IMR-90 (cell line): Measurements from ENCODE around the gene TK1. TPM values are rescaled to one million over a fixed set of nuclear protein-coding genes. Genes with fewer than 3 reads are reported as not detected.

Source experiments
- ATAC-seq: fragments of 200-7000 bp; cut with Tn5 transposase; 2 replicates; pipeline ENCODE4 v1.9.1; 2020; ENCODE audit warnings: low read depth, mild to moderate bottlenecking, moderate library complexity
- BruUV-seq: library from RNA; stranded (reverse); fragments of 400-500 nt; replicated peaks from 2 replicates; lab custom pipeline; 2021; lab: Mats Ljungman, UMichigan
- CTCF ChIA-PET: fragments of 300-600 bp; formaldehyde crosslinking; extraction: SDS; loops from one replicate; lab custom pipeline; 2021; ENCODE audit warnings: antibody characterized with exemption; lab: Yijun Ruan, JAX
- POLR2A ChIA-PET: fragments of 300-600 bp; sonication (Branson Sonifier 250); formaldehyde crosslinking; loops from one replicate; lab custom pipeline; 2022; ENCODE audit warnings: antibody characterized with exemption; ENCODE audit not compliant: unreplicated experiment; lab: Charles Lee
- DNase-seq: peaks from one replicate; pipeline ENCODE4 v3.0.0; 2013
- H2AFZ ChIP-seq: replicated peaks from 2 replicates; pipeline ENCODE3; 2013; ENCODE audit warnings: low read length, mild to moderate bottlenecking; ENCODE audit not compliant: poor library complexity
- H2AK5ac ChIP-seq: 2 replicates; pipeline ENCODE4 v1.6.1; 2013; ENCODE audit warnings: low read depth, low read length, inconsistent platforms
- H2AK9ac ChIP-seq: replicated peaks from 2 replicates; pipeline ENCODE3; 2013; ENCODE audit warnings: mild to moderate bottlenecking, low read depth, low read length, moderate library complexity; ENCODE audit not compliant: poor library complexity
- H2BK120ac ChIP-seq: 2 replicates; pipeline ENCODE4 v1.6.1; 2013; ENCODE audit warnings: low read depth, low read length, inconsistent platforms
- H2BK15ac ChIP-seq: 3 replicates; pipeline ENCODE4 v1.6.1; 2013; ENCODE audit warnings: low read depth, low read length, inconsistent platforms
- H2BK20ac ChIP-seq: 2 replicates; pipeline ENCODE4 v1.6.1; 2013; ENCODE audit warnings: low read depth, mild to moderate bottlenecking, inconsistent platforms, low read length, moderate library complexity
- H2BK5ac ChIP-seq: 2 replicates; pipeline ENCODE4 v1.6.1; 2013; ENCODE audit warnings: mild to moderate bottlenecking, low read depth, low read length, inconsistent platforms; ENCODE audit not compliant: poor library complexity, severe bottlenecking
- H3K14ac ChIP-seq: replicated peaks from 2 replicates; pipeline ENCODE4 v1.6.1; 2013; ENCODE audit warnings: low read depth, low read length, inconsistent platforms
- H3K18ac ChIP-seq: 2 replicates; pipeline ENCODE4 v1.6.1; 2013; ENCODE audit warnings: low read depth, low read length, control low read depth
- H3K23ac ChIP-seq: 2 replicates; pipeline ENCODE4 v1.6.1; 2013; ENCODE audit warnings: low read depth, low read length, inconsistent platforms
- H3K27ac ChIP-seq: 2 replicates; pipeline ENCODE4 v1.5.1; 2013; ENCODE audit warnings: mild to moderate bottlenecking, control low read depth, low read length; ENCODE audit not compliant: insufficient read depth
- H3K27me3 ChIP-seq: 2 replicates; pipeline ENCODE4 v1.6.1; 2013; ENCODE audit warnings: low read length; ENCODE audit not compliant: control insufficient read depth, insufficient read depth
- H3K36me3 ChIP-seq: 2 replicates; pipeline ENCODE4 v1.6.1; 2013; ENCODE audit warnings: low read length, mixed read lengths; ENCODE audit not compliant: control insufficient read depth, insufficient read depth
- H3K4ac ChIP-seq: 2 replicates; pipeline ENCODE4 v1.6.1; 2013; ENCODE audit warnings: low read depth, low read length, inconsistent platforms
- H3K4me1 ChIP-seq: 2 replicates; pipeline ENCODE4 v1.6.1; 2013; ENCODE audit warnings: low read length, mixed read lengths; ENCODE audit not compliant: control insufficient read depth, insufficient read depth
- H3K4me2 ChIP-seq: 2 replicates; pipeline ENCODE4 v1.6.1; 2013; ENCODE audit warnings: low read depth, mild to moderate bottlenecking, control low read depth, low read length, moderate library complexity
- H3K4me3 ChIP-seq: 2 replicates; pipeline ENCODE4 v1.5.1; 2013; ENCODE audit warnings: low read depth, mild to moderate bottlenecking, control low read depth, low read length, moderate library complexity; ENCODE audit not compliant: insufficient read depth
- H3K56ac ChIP-seq: 2 replicates; pipeline ENCODE4 v1.6.1; 2013; ENCODE audit warnings: low read length, inconsistent platforms; ENCODE audit not compliant: insufficient read depth; ENCODE audit errors: extremely low read depth
- H3K79me1 ChIP-seq, 2 experiments: 2 replicates each; pipeline ENCODE4 v1.6.1; 2013; ENCODE audit warnings: low read length in 2 of 2, inconsistent platforms in 1 of 2, low read depth in 1 of 2
- H3K9ac ChIP-seq: 2 replicates; pipeline ENCODE4 v1.6.1; 2013; ENCODE audit warnings: low read depth, low read length, control low read depth
- H3K9me1 ChIP-seq: 2 replicates; pipeline ENCODE4 v1.6.1; 2013; ENCODE audit warnings: low read length, inconsistent platforms; ENCODE audit not compliant: insufficient read depth
- H3K9me3 ChIP-seq: 2 replicates; pipeline ENCODE4 v1.6.1; 2013; ENCODE audit warnings: low read length; ENCODE audit not compliant: control insufficient read depth, insufficient read depth
- H4K20me1 ChIP-seq: 2 replicates; pipeline ENCODE4 v1.6.1; 2013; ENCODE audit warnings: low read length, inconsistent platforms; ENCODE audit not compliant: insufficient read depth
- H4K5ac ChIP-seq: 2 replicates; pipeline ENCODE4 v1.6.1; 2013; ENCODE audit warnings: mild to moderate bottlenecking, low read depth, low read length, control low read depth
- H4K8ac ChIP-seq, 2 experiments: 2 replicates each; pipeline ENCODE4 v1.6.1; 2013; ENCODE audit warnings: low read depth in 2 of 2, low read length in 2 of 2, control low read depth in 1 of 2, inconsistent platforms in 1 of 2
- H4K91ac ChIP-seq: 2 replicates; pipeline ENCODE4 v1.6.1; 2013; ENCODE audit warnings: low read depth, low read length, inconsistent platforms; ENCODE audit not compliant: insufficient read depth
- CHD1 ChIP-seq: IDR thresholded peaks from 2 replicates; pipeline ENCODE4 v1.6.1; 2012; ENCODE audit warnings: low read depth, low read length, improper control_type of control experiment
- CTCF ChIP-seq: conservative IDR thresholded peaks from 2 replicates; pipeline ENCODE4 v1.5.1; 2012; ENCODE audit warnings: mild to moderate bottlenecking, low read depth, low read length, improper control_type of control experiment
- RAD21 ChIP-seq: IDR thresholded peaks from 2 replicates; pipeline ENCODE4 v1.6.1; 2012; ENCODE audit warnings: low read length, improper control_type of control experiment
- RCOR1 ChIP-seq: IDR thresholded peaks from 2 replicates; pipeline ENCODE4 v1.6.1; 2012; ENCODE audit warnings: mild to moderate bottlenecking, low read length, improper control_type of control experiment; ENCODE audit not compliant: insufficient replicate concordance
- WGBS, 2 experiments: methylation state at CpG; one replicate each; pipeline versions ENCODE4 v1.1.5 to v1.1.7; 2013; ENCODE audit warnings: missing lambda C conversion rate in 2 of 2; ENCODE audit not compliant: insufficient read length in 1 of 2; ENCODE audit errors: extremely low coverage in 2 of 2; 5-methylcytosine and 5-hydroxymethylcytosine counted together
- dilution Hi-C: fragments of 300-500 bp; cut with HindIII; formaldehyde crosslinking; loops from one replicate; pipeline ENCODE4 v1.14.3; 2018; ENCODE audit warnings: low sequenced_read_pairs; ENCODE audit not compliant: unreplicated experiment
- in situ Hi-C: fragments of 300-500 bp; cut with MboI; formaldehyde crosslinking; loops from 3 replicates; pipeline ENCODE4 v1.14.3; 2019; ENCODE audit warnings: low sequenced_read_pairs, inconsistent platforms, mixed read lengths
- intact Hi-C: fragments of 100-400 bp; cut with micrococcal nuclease; formaldehyde crosslinking; loops from 2 replicates; pipeline ENCODE4 v1.10.0; 2022
- polyA plus RNA-seq, 3 experiments: library from polyadenylated mRNA; depleted of rRNA; stranded (reverse); fragments of >200 nt; gene quantifications; 2 replicates each; pipeline ENCODE4 v1.2.3, GENCODE V29; 2012; ENCODE audit warnings: low replicate concordance in 1 of 3
- total RNA-seq: library from RNA; depleted of rRNA; stranded (reverse); fragments of >200 nt; gene quantifications from 2 replicates; pipeline ENCODE4 v1.2.3, GENCODE V29; 2012
- TF ChIP-seq, protein P1 (sequence below): fragments of 150-350 bp; IDR thresholded peaks from 2 replicates; pipeline ENCODE4 v1.6.1; 2016; ENCODE audit warnings: low read depth, mild to moderate bottlenecking, low read length, moderate library complexity, borderline replicate concordance

The TK1 gene
- total and polyA plus RNA-seq, 2 of the 4 experiments (the other 2 are of a cell fraction), result 150 to 219 TPM

DNA sequence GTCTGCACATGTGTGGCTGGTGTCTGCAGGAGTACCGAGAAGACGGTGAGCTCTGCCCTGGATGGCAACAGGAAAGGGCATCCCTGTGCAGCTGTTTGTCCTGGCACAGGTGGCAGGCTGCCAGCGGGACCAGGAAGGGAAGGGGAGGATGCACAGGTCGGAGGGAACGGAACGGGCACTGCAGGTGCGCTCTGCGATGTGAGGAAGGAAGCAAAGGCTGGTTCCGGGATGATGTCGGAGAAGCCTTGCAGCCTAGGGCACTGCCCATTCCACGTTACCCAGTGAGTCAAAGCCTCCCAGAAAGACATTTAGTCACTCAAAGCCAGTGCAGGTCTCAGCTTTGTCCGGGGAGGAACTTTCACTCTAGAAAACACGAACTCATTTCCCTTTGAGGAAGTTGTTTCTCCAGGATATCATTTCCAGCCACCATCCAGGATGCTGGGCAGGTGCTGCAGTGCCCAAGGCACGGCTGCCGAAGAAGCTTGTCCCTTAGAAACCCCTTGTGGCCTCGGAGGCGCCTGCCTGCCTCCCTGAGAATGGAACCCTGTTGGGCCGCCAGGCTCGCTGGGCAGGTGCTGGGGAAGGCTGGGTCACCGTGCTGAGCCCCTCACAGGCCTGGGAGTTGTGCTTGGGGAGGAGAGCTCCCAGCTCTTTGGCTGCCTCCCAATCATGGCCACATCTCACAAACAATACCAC, 40.1 kb upstream of the TK1 start:
- Histone ChIP-seq H3K9me3 (no peaks in the 10 kb centered on the region), H4K20me1 (no peaks in the 10 kb centered on the region; the same call in 1 of the 2 replicates), H3K4me1 (no peaks in the 10 kb centered on the region), H2BK5ac (no peak overlapping the region), H3K27ac (no peak overlapping the region), H2BK15ac (no peak overlapping the region), H3K9me1 (no peaks in the 10 kb centered on the region), H3K4me2 (no peak overlapping the region), H3K4me3 (no peak overlapping the region), H2AFZ (peak overlapping the region; percentile 29), H4K91ac (no peak overlapping the region), H2BK120ac (no peak overlapping the region), H3K79me1 (peaks cover 0 to 3% of the 10 kb centered on the region in 2 experiments; a peak in 1 of 4 replicates), H3K23ac (no peak overlapping the region), H3K36me3 (no peaks in the 10 kb centered on the region), H2AK9ac (no peak overlapping the region), H3K56ac (no peak overlapping the region), H2BK20ac (no peak overlapping the region), H4K5ac (no peak overlapping the region), H4K8ac (no peak overlapping the region), H3K9ac (no peak overlapping the region), H3K4ac (no peak overlapping the region), H3K27me3 (peaks cover 19% of the 10 kb centered on the region), H3K18ac (no peak overlapping the region), H3K14ac (no peak overlapping the region), H2AK5ac (no peak overlapping the region)
- DNase-seq, result no peak
- ChIA-PET CTCF (no interaction called here), POLR2A (no interaction called here)
- TF ChIP-seq CTCF (no peak), RCOR1 (no peak), CHD1 (no peak), RAD21 (no peak)
- TF ChIP-seq, protein P1, sequence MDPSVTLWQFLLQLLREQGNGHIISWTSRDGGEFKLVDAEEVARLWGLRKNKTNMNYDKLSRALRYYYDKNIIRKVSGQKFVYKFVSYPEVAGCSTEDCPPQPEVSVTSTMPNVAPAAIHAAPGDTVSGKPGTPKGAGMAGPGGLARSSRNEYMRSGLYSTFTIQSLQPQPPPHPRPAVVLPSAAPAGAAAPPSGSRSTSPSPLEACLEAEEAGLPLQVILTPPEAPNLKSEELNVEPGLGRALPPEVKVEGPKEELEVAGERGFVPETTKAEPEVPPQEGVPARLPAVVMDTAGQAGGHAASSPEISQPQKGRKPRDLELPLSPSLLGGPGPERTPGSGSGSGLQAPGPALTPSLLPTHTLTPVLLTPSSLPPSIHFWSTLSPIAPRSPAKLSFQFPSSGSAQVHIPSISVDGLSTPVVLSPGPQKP, result no peak
- WGBS, 2 experiments, result 100% methylated on average over 2 of the region's 20 CpGs; no CpG with 5 or more reads in 1 of the 2 experiments
- no TSS peak for BruUV-seq
- in situ Hi-C loops (no loop called here), intact Hi-C loops (no loop called here), dilution Hi-C loops (no loop called here)
- no peak for ATAC-seq
